Measurements from ENCODE around the gene CAMKMT.

Gene CAMKMT

DNA sequence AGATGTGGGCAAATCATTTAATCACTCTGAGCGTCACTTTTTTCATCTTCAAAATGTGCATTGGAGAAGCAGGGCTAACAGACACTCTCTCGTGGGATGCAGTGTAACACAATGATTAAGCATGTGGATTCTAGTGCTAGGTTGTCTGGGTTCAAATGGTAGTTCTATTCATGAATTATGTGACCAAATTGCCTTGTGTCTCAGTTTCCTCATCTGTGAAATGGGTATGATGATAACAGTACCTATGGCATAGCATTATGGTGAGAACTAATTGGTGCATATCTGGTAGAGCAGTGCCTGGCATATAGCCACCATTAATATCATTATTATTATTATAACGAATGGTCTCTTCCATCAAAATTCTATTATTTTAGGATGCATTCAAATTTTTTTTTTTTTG is 437.4 kb downstream of the CAMKMT start:
- Histone ChIP-seq H3K9me3 (ENCODE audit: insufficient read depth, low read length) (no peaks in the 10 kb centered on the region), H3K4me3 (ENCODE audit: insufficient read length, low read depth) (no peak overlapping the region), H3K36me3 (ENCODE audit: insufficient read depth, insufficient read length, low read length) (no peaks in the 10 kb centered on the region), H3K9ac (ENCODE audit: insufficient read length, low read depth) (no peak overlapping the region), H3K4me1 (ENCODE audit: insufficient read depth, insufficient read length) (peaks cover 4% of the 10 kb centered on the region), H3K27me3 (ENCODE audit: insufficient read depth, insufficient read length) (peaks cover 74% of the 10 kb centered on the region)
- TF ChIP-seq ZNF274 (IDR thresholded peaks at IDR 0.05; ENCODE audit: low read depth, low read length) (no peak), SUZ12 (IDR thresholded peaks at IDR 0.05; ENCODE audit: extremely low read depth, insufficient read depth, insufficient read length) (no peak), YY1 (IDR thresholded peaks at IDR 0.05; ENCODE audit: insufficient read depth, insufficient read length) (no peak)
- no peak for DNase-seq (ENCODE audit: low read depth, low spot score)

DNA sequence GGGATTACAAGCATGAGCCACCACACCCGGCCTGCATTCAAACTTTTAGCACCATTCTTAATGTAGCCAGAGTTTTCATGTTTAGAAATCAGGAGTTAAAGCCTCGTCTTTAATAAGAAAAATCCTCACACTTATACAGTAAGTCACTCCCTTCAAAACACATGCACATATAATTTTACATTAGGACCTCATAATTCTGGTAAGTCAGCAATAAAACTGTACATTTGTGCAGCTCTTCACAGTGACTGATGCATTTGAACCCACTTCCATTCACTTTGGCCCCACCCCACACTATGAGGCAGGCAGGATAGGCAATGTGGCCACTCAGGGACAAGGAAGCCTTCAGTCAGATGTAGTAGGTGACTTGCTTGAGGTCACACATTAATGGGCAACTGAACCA is 438.0 kb downstream of the CAMKMT start:
- H3K4me3 ChIP-seq (ENCODE audit: insufficient read length, low read depth): no peak overlapping the region
- no peak overlapping the region for H3K9ac ChIP-seq (ENCODE audit: insufficient read length, low read depth)
- no peaks in the 10 kb centered on the region for H3K36me3 ChIP-seq (ENCODE audit: insufficient read depth, insufficient read length, low read length)
- H3K27me3 ChIP-seq (ENCODE audit: insufficient read depth, insufficient read length): peaks cover 80% of the 10 kb centered on the region
- TF ChIP-seq SUZ12 (IDR thresholded peaks at IDR 0.05; ENCODE audit: extremely low read depth, insufficient read depth, insufficient read length): no peak
- TF ChIP-seq YY1 (IDR thresholded peaks at IDR 0.05; ENCODE audit: insufficient read depth, insufficient read length): no peak
- no peak for TF ChIP-seq ZNF274 (IDR thresholded peaks at IDR 0.05; ENCODE audit: low read depth, low read length)
- H3K4me1 ChIP-seq (ENCODE audit: insufficient read depth, insufficient read length): peaks cover 4% of the 10 kb centered on the region
- no peaks in the 10 kb centered on the region for H3K9me3 ChIP-seq (ENCODE audit: insufficient read depth, low read length)
- DNase-seq (ENCODE audit: low read depth, low spot score): no peak

DNA sequence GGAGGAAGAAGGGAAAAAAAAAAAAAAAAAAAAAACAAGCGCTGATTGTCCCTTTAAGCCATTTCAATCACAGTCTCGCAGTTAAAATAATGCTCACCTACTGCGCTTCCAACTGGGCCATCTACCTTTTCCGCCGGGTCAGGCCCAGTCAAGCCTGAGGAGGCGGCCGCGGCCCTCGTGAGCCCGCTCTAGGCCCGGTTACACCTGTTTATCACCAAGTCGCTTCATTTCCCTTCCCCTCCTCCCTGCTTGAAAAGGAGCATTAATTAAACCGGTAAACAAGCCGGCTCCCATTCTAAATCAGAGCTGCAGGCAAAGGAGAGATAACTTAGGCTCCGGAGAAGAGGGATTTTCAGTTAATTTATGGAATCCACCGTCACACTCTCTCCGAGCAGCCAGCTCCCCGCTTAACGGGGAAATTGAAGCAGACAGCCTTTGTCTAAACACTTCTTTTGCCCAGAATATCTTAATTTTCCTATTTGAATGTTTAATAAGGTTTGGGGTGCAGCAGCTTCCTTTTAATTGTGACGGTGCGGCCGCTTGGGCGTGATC is 439.6 kb downstream of the CAMKMT start:
- DNase-seq (ENCODE audit: low read depth, low spot score): no peak
- no peak overlapping the region for H3K4me3 ChIP-seq (ENCODE audit: insufficient read length, low read depth)
- H3K9ac ChIP-seq (ENCODE audit: insufficient read length, low read depth): no peak overlapping the region

DNA sequence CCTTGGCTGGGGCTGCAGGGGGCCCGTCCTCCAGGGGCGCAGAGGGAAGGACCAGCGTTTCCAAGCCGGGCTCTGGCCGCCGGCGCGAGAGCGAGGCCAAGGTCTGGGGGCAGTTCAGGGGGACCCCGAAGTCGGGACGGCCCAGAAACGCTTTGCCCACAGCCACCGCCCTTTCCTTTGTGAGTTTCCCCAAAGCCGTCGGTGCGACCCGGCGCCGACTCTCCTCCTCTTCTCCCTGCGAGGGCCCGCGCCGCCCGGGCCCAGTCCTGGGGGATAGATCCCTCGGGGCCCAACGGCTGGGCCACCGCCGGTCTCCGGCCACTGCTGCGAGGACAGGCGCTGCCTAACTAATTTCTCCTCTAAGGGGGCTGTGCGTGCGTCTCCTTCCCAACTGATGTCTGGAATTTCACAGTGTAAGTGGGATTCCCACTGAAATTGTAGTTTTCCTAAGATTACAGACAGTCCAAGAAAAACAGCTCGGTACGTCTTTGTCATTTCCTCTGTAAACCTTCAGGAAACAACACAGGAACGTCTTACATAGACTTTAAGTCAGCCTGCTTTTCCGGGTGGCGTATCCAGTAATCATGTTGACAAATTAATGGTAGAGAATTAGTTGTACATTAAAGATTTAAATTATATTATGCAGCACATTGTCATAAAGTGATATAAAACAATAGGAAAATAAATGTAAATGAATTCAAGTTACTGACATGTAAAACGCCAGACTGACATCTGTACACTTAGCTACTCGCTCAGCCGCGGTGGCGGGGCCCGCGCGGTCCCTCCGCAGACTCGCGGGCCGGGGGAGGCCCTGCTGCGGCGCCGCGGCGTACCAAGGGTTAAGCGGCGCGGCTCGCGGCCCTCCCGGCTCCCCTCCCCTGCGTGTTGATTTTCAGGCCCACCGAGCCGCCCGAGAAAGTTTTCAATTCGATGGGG is 440.4 kb downstream of the CAMKMT start:
- no peaks in the 10 kb centered on the region for H3K36me3 ChIP-seq (ENCODE audit: insufficient read depth, insufficient read length, low read length)
- peak overlapping the region; percentile 26 for H3K4me3 ChIP-seq (ENCODE audit: insufficient read length, low read depth)
- H3K4me1 ChIP-seq (ENCODE audit: insufficient read depth, insufficient read length): peaks cover 10% of the 10 kb centered on the region
- peak overlapping the region; percentile 50 for H3K9ac ChIP-seq (ENCODE audit: insufficient read length, low read depth)
- no peak for DNase-seq (ENCODE audit: low read depth, low spot score)
- peaks cover 95% of the 10 kb centered on the region for H3K27me3 ChIP-seq (ENCODE audit: insufficient read depth, insufficient read length)
- no peak for TF ChIP-seq YY1 (IDR thresholded peaks at IDR 0.05; ENCODE audit: insufficient read depth, insufficient read length)
- TF ChIP-seq ZNF274 (IDR thresholded peaks at IDR 0.05; ENCODE audit: low read depth, low read length): no peak
- peak; percentile 54 for TF ChIP-seq SUZ12 (IDR thresholded peaks at IDR 0.05; ENCODE audit: extremely low read depth, insufficient read depth, insufficient read length)
- no peaks in the 10 kb centered on the region for H3K9me3 ChIP-seq (ENCODE audit: insufficient read depth, low read length)

More for the DNA sequence above, 439.6 kb downstream of the CAMKMT start:
- peaks cover 90% of the 10 kb centered on the region for H3K27me3 ChIP-seq (ENCODE audit: insufficient read depth, insufficient read length)
- H3K9me3 ChIP-seq (ENCODE audit: insufficient read depth, low read length): no peaks in the 10 kb centered on the region
- H3K36me3 ChIP-seq (ENCODE audit: insufficient read depth, insufficient read length, low read length): no peaks in the 10 kb centered on the region
- TF ChIP-seq ZNF274 (IDR thresholded peaks at IDR 0.05; ENCODE audit: low read depth, low read length): no peak
- no peak for TF ChIP-seq SUZ12 (IDR thresholded peaks at IDR 0.05; ENCODE audit: extremely low read depth, insufficient read depth, insufficient read length)
- TF ChIP-seq YY1 (IDR thresholded peaks at IDR 0.05; ENCODE audit: insufficient read depth, insufficient read length): no peak
- peaks cover 10% of the 10 kb centered on the region for H3K4me1 ChIP-seq (ENCODE audit: insufficient read depth, insufficient read length)

DNA sequence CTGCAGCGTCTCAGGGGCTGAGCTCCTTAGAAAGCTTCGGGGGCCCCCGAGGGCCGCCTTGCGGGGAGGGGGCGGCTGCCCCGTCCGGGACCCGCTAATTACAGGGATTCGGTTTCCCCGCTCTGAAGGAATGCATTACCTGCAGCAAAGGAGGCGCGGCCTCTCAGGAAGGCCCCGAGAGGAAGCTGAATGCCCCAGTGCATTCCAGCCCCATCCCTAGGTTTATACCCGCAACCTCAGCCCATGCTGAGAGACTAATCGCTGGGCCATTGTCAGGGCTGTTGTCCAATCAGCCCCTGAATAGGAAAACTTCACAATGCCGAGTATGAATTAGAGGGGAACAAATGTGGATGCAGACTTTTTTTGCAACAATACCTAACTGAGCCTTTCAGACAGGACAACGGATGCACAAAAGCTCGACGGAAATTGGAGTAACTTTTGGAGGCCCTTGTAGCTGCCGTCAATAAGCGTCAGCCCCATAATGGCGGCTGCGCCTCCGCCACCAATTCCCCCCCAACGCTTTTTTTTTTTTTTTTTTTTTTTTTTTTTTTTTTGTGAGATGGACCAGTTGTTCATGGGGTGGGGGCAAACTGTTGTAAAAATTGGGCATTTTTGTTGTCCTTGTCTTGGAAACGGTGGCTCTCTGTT is 441.2 kb downstream of the CAMKMT start:
- no peaks in the 10 kb centered on the region for H3K9me3 ChIP-seq (ENCODE audit: insufficient read depth, low read length)
- DNase-seq (ENCODE audit: low read depth, low spot score): peak; percentile 95
- peaks cover 10% of the 10 kb centered on the region for H3K4me1 ChIP-seq (ENCODE audit: insufficient read depth, insufficient read length)
- H3K27me3 ChIP-seq (ENCODE audit: insufficient read depth, insufficient read length): peaks cover 96% of the 10 kb centered on the region
- peak overlapping the region; percentile 15 for H3K4me3 ChIP-seq (ENCODE audit: insufficient read length, low read depth)
- no peaks in the 10 kb centered on the region for H3K36me3 ChIP-seq (ENCODE audit: insufficient read depth, insufficient read length, low read length)
- H3K9ac ChIP-seq (ENCODE audit: insufficient read length, low read depth): no peak overlapping the region
- no peak for TF ChIP-seq SUZ12 (IDR thresholded peaks at IDR 0.05; ENCODE audit: extremely low read depth, insufficient read depth, insufficient read length)
- no peak for TF ChIP-seq YY1 (IDR thresholded peaks at IDR 0.05; ENCODE audit: insufficient read depth, insufficient read length)
- TF ChIP-seq ZNF274 (IDR thresholded peaks at IDR 0.05; ENCODE audit: low read depth, low read length): no peak

GRCh38 chr2:44804406-44805265 is 442.9 kb downstream of the CAMKMT start:
- H3K27me3 ChIP-seq (ENCODE audit: insufficient read depth, insufficient read length): peaks cover 96% of the 10 kb centered on the region
- no peaks in the 10 kb centered on the region for H3K36me3 ChIP-seq (ENCODE audit: insufficient read depth, insufficient read length, low read length)
- no peak overlapping the region for H3K9ac ChIP-seq (ENCODE audit: insufficient read length, low read depth)
- H3K9me3 ChIP-seq (ENCODE audit: insufficient read depth, low read length): no peaks in the 10 kb centered on the region
- H3K4me3 ChIP-seq (ENCODE audit: insufficient read length, low read depth): no peak overlapping the region
- peaks cover 10% of the 10 kb centered on the region for H3K4me1 ChIP-seq (ENCODE audit: insufficient read depth, insufficient read length)
- DNase-seq (ENCODE audit: low read depth, low spot score): no peak
- no peak for TF ChIP-seq SUZ12 (IDR thresholded peaks at IDR 0.05; ENCODE audit: extremely low read depth, insufficient read depth, insufficient read length)
- no peak for TF ChIP-seq ZNF274 (IDR thresholded peaks at IDR 0.05; ENCODE audit: low read depth, low read length)
- TF ChIP-seq YY1 (IDR thresholded peaks at IDR 0.05; ENCODE audit: insufficient read depth, insufficient read length): no peak

Data from NT2/D1 (cell line).